Neural cell (in vitro differentiated cells): Measurements from ENCODE around the gene SUCLG1. TPM values are rescaled to one million over a fixed set of nuclear protein-coding genes. Genes with fewer than 3 reads are reported as not detected.

Experiments
- H2AFZ ChIP-seq: fragments of 200-600, 300-800 bp; sonication (generic), shearing (Covaris generic); 2 replicates; pipeline ENCODE4 v1.6.0; 2014; ENCODE audit warnings: low read depth, mild to moderate bottlenecking, antibody characterized with exemption, low read length, moderate library complexity
- H3F3A ChIP-seq: fragments of 200-600 bp; shearing (Covaris generic); 2 replicates; pipeline ENCODE4 v1.6.1; 2016; ENCODE audit warnings: mild to moderate bottlenecking, moderate library complexity, mixed read lengths, antibody characterized with exemption, low read length; ENCODE audit not compliant: insufficient read depth, poor library complexity, severe bottlenecking
- H3K27ac ChIP-seq: fragments of 200-600, 300-800 bp; sonication (generic), shearing (Covaris generic); 2 replicates; pipeline ENCODE4 v1.5.1; 2014; ENCODE audit warnings: mild to moderate bottlenecking, low read length, moderate library complexity
- H3K27me3 ChIP-seq: fragments of 300-800, 200-600 bp; sonication (generic), shearing (Covaris generic); 2 replicates; pipeline ENCODE4 v1.6.0; 2014; ENCODE audit warnings: mild to moderate bottlenecking, low read depth, low read length, moderate library complexity; ENCODE audit not compliant: insufficient read depth
- H3K36me3 ChIP-seq: fragments of 300-800, 200-600 bp; sonication (generic), shearing (Covaris generic); 2 replicates; pipeline ENCODE4 v1.5.1; 2014; ENCODE audit warnings: mild to moderate bottlenecking, antibody characterized with exemption, low read length, moderate library complexity; ENCODE audit not compliant: insufficient read depth
- H3K4me2 ChIP-seq: fragments of 300-800, 200-600 bp; sonication (generic), shearing (Covaris generic); 2 replicates; pipeline ENCODE4 v1.6.0; 2014; ENCODE audit warnings: mild to moderate bottlenecking, low read length
- H3K4me3 ChIP-seq: fragments of 300-800, 200-600 bp; sonication (generic), shearing (Covaris generic); 2 replicates; pipeline ENCODE4 v1.5.1; 2014; ENCODE audit warnings: mild to moderate bottlenecking, low read length, moderate library complexity
- H3K79me2 ChIP-seq: fragments of 200-600 bp; shearing (Covaris generic); replicated peaks from 2 replicates; pipeline ENCODE4 v1.6.0; 2014; ENCODE audit warnings: mild to moderate bottlenecking, low read length, moderate library complexity; ENCODE audit not compliant: insufficient read depth
- H3K9ac ChIP-seq: fragments of 300-800, 200-600 bp; sonication (generic), shearing (Covaris generic); 2 replicates; pipeline ENCODE4 v1.6.1; 2016; ENCODE audit warnings: mild to moderate bottlenecking, low read length, mixed read lengths
- H3K9me2 ChIP-seq: fragments of 200-600 bp; shearing (Covaris generic); 2 replicates; pipeline ENCODE4 v1.6.1; 2016; ENCODE audit warnings: mild to moderate bottlenecking, low read length, mixed read lengths; ENCODE audit not compliant: insufficient read depth
- H3K9me3 ChIP-seq: fragments of 200-600, 300-800 bp; sonication (generic), shearing (Covaris generic); 2 replicates; pipeline ENCODE4 v1.6.1; 2016; ENCODE audit warnings: mild to moderate bottlenecking, mixed run types, low read length, moderate library complexity, mixed read lengths
- H4K20me1 ChIP-seq: fragments of 200-600 bp; shearing (Covaris generic); 2 replicates; pipeline ENCODE4 v1.6.1; 2016; ENCODE audit warnings: mild to moderate bottlenecking, mixed run types; ENCODE audit not compliant: insufficient read depth
- EP300 ChIP-seq: fragments of 450-650 bp; conservative IDR thresholded peaks from 2 replicates; pipeline ENCODE4 v1.6.1; 2014; ENCODE audit warnings: antibody characterized with exemption, mild to moderate bottlenecking, moderate library complexity; ENCODE audit not compliant: poor library complexity, severe bottlenecking
- EZH2 ChIP-seq: fragments of 200-600, 300-800 bp; shearing (Covaris generic), sonication (generic); IDR thresholded peaks from 2 replicates; pipeline ENCODE4 v1.6.1; 2014; ENCODE audit warnings: antibody characterized with exemption, low read length, borderline replicate concordance, mild to moderate bottlenecking; ENCODE audit not compliant: insufficient read depth, poor library complexity, severe bottlenecking
- MXI1 ChIP-seq: fragments of 450-650 bp; conservative IDR thresholded peaks from 2 replicates; pipeline ENCODE4 v1.6.1; 2014; ENCODE audit warnings: antibody characterized with exemption, mild to moderate bottlenecking; ENCODE audit not compliant: poor library complexity, severe bottlenecking
- POLR2AphosphoS5 ChIP-seq: IDR thresholded peaks from 2 replicates; pipeline ENCODE4 v1.6.1; 2012
- RAD21 ChIP-seq: fragments of 450-650 bp; conservative IDR thresholded peaks from 2 replicates; pipeline ENCODE4 v1.6.1; 2014; ENCODE audit warnings: antibody characterized with exemption, mild to moderate bottlenecking, moderate library complexity
- REST ChIP-seq: IDR thresholded peaks from 2 replicates; pipeline ENCODE4 v1.6.1; 2012; ENCODE audit warnings: borderline replicate concordance
- SMC3 ChIP-seq: fragments of 450-650 bp; conservative IDR thresholded peaks from 2 replicates; pipeline ENCODE4 v1.6.1; 2014; ENCODE audit warnings: antibody characterized with exemption, mild to moderate bottlenecking, moderate library complexity; ENCODE audit not compliant: poor library complexity
- TAF1 ChIP-seq: IDR thresholded peaks from 2 replicates; pipeline ENCODE4 v1.6.1; 2012; ENCODE audit warnings: low read depth
- polyA plus RNA-seq: library from polyadenylated mRNA; depleted of rRNA; stranded (reverse); fragments of >200 nt; gene quantifications from 2 replicates; pipeline ENCODE4 v1.2.3, GENCODE V29; 2014
- TF ChIP-seq, protein P1 (sequence below): fragments of 450-650 bp; IDR thresholded peaks from 2 replicates; pipeline ENCODE4 v1.5.1; 2014; ENCODE audit warnings: antibody characterized with exemption, mild to moderate bottlenecking, moderate library complexity; ENCODE audit not compliant: poor library complexity, severe bottlenecking

The SUCLG1 gene
- polyA plus RNA-seq, 1 donor from 2014 or later = 135 TPM

GRCh38 chr2:84449711-84450110 lies 9.4 kb downstream of the SUCLG1 start:
- Histone ChIP-seq H3K9me3 (no peaks in the 10 kb centered on the region), H3F3A (no peaks in the 10 kb centered on the region), H2AFZ (no peak overlapping the region), H3K27me3 (no peaks in the 10 kb centered on the region), H3K4me3 (no peak overlapping the region), H3K4me2 (no peak overlapping the region), H3K9me2 (no peaks in the 10 kb centered on the region), H3K36me3 (peaks cover 5% of the 10 kb centered on the region), H3K27ac (no peak overlapping the region), H3K9ac (no peak overlapping the region), H4K20me1 (no peaks in the 10 kb centered on the region), H3K79me2 (peaks cover 21% of the 10 kb centered on the region)
- TF ChIP-seq SMC3 (no peak), MXI1 (no peak), EP300 (no peak), REST (no peak), RAD21 (no peak), EZH2 (no peak), POLR2AphosphoS5 (no peak), TAF1 (no peak)
- TF ChIP-seq, protein P1, sequence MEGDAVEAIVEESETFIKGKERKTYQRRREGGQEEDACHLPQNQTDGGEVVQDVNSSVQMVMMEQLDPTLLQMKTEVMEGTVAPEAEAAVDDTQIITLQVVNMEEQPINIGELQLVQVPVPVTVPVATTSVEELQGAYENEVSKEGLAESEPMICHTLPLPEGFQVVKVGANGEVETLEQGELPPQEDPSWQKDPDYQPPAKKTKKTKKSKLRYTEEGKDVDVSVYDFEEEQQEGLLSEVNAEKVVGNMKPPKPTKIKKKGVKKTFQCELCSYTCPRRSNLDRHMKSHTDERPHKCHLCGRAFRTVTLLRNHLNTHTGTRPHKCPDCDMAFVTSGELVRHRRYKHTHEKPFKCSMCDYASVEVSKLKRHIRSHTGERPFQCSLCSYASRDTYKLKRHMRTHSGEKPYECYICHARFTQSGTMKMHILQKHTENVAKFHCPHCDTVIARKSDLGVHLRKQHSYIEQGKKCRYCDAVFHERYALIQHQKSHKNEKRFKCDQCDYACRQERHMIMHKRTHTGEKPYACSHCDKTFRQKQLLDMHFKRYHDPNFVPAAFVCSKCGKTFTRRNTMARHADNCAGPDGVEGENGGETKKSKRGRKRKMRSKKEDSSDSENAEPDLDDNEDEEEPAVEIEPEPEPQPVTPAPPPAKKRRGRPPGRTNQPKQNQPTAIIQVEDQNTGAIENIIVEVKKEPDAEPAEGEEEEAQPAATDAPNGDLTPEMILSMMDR = no peak

GRCh38 chr2:84449055-84449454 lies 10.0 kb downstream of the SUCLG1 start:
- H3K9ac ChIP-seq = no peak overlapping the region
- TF ChIP-seq RAD21 = no peak
- H4K20me1 ChIP-seq = no peaks in the 10 kb centered on the region
- H3F3A ChIP-seq = no peaks in the 10 kb centered on the region
- H2AFZ ChIP-seq = no peak overlapping the region
- H3K36me3 ChIP-seq = peaks cover 5% of the 10 kb centered on the region
- H3K27ac ChIP-seq = no peak overlapping the region
- no peak overlapping the region for H3K4me2 ChIP-seq
- no peaks in the 10 kb centered on the region for H3K9me2 ChIP-seq
- H3K9me3 ChIP-seq = no peaks in the 10 kb centered on the region
- H3K27me3 ChIP-seq = no peaks in the 10 kb centered on the region
- peaks cover 21% of the 10 kb centered on the region for H3K79me2 ChIP-seq
- H3K4me3 ChIP-seq = no peak overlapping the region

DNA sequence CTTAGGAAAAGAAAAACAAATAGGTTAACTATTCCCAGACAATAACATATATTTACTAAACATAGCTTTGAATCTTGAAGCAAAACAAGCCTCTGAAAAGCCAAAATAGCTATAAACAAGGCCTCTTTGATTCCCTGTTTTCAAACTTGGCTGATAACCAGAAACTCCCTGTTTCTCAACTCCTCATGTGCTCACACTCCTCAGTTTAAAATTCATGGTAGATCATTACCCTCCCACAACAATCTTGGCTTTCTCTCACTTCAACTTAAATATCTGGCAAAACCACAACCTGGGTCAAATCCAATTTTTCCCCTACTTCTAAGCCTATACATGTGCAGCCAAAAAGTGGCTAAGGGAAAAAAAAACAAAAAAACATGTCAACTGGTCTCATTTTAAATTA lies 15.6 kb downstream of the SUCLG1 start:
- H3K4me2 ChIP-seq = no peak overlapping the region
- no peak for TF ChIP-seq EP300
- TF ChIP-seq, protein P1 = no peak
- TF ChIP-seq TAF1 = no peak
- no peaks in the 10 kb centered on the region for H3K9me3 ChIP-seq
- peaks cover 28% of the 10 kb centered on the region for H3K36me3 ChIP-seq
- no peak overlapping the region for H3K27ac ChIP-seq
- no peaks in the 10 kb centered on the region for H3K9me2 ChIP-seq
- no peak overlapping the region for H3K4me3 ChIP-seq
- no peaks in the 10 kb centered on the region for H3K27me3 ChIP-seq
- no peaks in the 10 kb centered on the region for H3K79me2 ChIP-seq
- no peak overlapping the region for H2AFZ ChIP-seq
- no peaks in the 10 kb centered on the region for H4K20me1 ChIP-seq
- no peak overlapping the region for H3K9ac ChIP-seq
- H3F3A ChIP-seq = no peaks in the 10 kb centered on the region
